ENCODE data around the gene ZFP62.

The ZFP62 gene

GRCh38 chr5:180825768-180826525, 35.1 kb downstream of the ZFP62 start:
- Histone ChIP-seq H3K27me3 (ENCODE audit: control insufficient read depth, insufficient read depth, low read length) (peaks cover 24% of the 10 kb centered on the region), H3K4me1 (ENCODE audit: control insufficient read depth, low read depth, low read length) (peaks cover 7% of the 10 kb centered on the region)

DNA sequence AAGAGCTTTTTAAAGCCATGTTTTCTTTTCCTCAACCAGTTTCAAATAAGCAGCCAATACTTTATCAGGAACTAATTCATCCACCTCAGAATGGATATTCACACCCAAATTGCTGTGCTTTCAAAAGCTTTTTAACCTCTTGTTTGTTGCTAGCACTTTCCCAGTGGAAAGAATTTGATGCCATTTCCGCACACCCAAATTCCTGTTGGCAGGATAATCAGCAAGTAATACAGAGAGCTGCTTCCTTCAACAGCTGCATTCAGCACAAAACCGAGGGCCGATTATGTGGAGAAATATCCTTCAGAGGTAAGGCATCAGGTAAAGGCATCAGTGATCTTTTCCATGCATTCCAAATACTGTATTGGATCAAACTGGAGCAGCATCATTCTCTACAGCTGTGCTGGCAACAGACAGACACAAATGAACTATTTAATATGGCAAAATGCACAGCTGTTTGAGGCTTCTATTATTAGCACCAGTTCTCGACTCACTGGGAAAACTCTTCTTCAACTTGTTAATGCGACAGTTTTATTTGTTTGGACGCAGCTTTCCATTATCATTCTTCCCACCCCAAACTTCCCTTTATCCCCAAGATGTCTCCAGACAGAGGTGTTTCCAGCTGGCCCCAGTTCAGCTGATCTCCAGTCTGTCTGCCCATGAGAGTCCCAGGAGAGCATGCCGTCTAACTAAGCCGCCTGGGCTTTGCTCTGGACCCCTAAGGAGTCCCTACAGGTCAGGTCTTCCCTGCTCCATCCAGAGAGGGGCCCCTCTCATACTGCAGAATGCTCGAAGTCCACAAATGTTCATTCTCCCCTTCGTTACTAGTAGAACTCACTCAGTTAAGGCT, 36.2 kb downstream of the ZFP62 start:
- H3K4me3 ChIP-seq (ENCODE audit: low read length) = no peak overlapping the region

More at GRCh38 chr5:180825768-180826525, 35.1 kb downstream of the ZFP62 start:
- peaks cover 16% of the 10 kb centered on the region for H3K9me3 ChIP-seq (ENCODE audit: control insufficient read depth, low read depth, low read length)
- no peak overlapping the region for H3K9ac ChIP-seq (ENCODE audit: low read length)
- no peak overlapping the region for H3K4me3 ChIP-seq (ENCODE audit: low read length)
- H3K27ac ChIP-seq (ENCODE audit: low read length) = no peak overlapping the region
- no peaks in the 10 kb centered on the region for H3K36me3 ChIP-seq (ENCODE audit: control insufficient read depth, low read depth, low read length)

DNA sequence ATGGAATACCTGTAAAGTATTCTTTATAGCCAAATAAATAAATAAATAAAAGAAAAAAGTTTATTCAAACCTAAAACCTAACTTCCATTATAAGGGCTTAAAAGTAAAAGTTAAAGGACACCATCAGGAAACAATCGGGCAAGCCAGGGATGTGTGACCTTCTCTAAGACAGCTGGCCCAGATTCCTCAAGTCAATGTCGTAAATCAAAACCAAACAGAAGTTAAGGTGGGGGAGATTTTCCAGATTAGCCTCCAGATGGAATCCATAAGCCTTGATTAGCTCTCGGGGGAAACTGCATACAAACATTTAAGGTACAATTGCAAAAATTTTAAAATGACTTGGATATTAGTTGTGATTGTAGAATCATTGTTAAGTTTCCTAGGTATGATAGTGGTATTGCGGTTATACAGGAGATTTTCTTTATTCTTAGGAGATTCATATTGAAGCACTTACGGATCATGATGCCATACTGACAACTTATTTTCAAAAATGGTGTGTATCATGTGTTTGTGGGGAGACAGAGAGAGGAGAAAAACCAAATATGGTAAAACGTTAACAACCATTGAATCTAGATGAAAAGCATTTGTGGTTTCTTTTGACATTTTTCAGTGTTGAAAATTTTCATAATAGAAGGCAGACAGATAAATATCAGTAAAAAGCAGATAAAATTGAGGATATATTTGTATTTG, 37.0 kb downstream of the ZFP62 start:
- no peaks in the 10 kb centered on the region for H3K4me1 ChIP-seq (ENCODE audit: control insufficient read depth, low read depth, low read length)
- H3K27me3 ChIP-seq (ENCODE audit: control insufficient read depth, insufficient read depth, low read length) = peaks cover 8% of the 10 kb centered on the region
- H3K36me3 ChIP-seq (ENCODE audit: control insufficient read depth, low read depth, low read length) = no peaks in the 10 kb centered on the region
- no peak overlapping the region for H3K9ac ChIP-seq (ENCODE audit: low read length)
- no peak overlapping the region for H3K27ac ChIP-seq (ENCODE audit: low read length)
- peaks cover 3% of the 10 kb centered on the region for H3K9me3 ChIP-seq (ENCODE audit: control insufficient read depth, low read depth, low read length)
- no peak overlapping the region for H3K4me3 ChIP-seq (ENCODE audit: low read length)

More for the DNA sequence above, 36.2 kb downstream of the ZFP62 start:
- Histone ChIP-seq H3K9me3 (ENCODE audit: control insufficient read depth, low read depth, low read length) (peaks cover 11% of the 10 kb centered on the region), H3K27me3 (ENCODE audit: control insufficient read depth, insufficient read depth, low read length) (peaks cover 15% of the 10 kb centered on the region), H3K27ac (ENCODE audit: low read length) (no peak overlapping the region), H3K36me3 (ENCODE audit: control insufficient read depth, low read depth, low read length) (no peaks in the 10 kb centered on the region), H3K9ac (ENCODE audit: low read length) (no peak overlapping the region), H3K4me1 (ENCODE audit: control insufficient read depth, low read depth, low read length) (no peaks in the 10 kb centered on the region)

DNA sequence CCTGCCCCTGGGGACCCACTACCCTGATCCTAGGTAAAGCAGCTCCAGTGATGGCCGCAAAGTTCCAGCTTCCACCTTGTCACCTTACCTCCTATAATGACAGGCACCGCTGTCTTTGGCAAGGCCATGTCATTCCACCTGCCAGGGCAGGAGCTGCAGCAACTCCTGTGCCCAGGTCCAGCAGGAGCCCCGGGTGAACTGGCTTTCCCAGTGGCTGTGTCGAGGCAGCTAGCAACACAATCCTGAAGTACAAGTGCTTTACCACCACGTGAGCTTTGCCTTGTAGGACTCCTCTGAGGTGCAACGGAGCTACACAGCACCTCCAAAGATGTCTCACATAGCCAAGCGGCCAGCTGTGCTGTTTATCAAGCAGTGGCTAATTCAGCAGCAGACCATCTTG, 37.7 kb downstream of the ZFP62 start:
- H3K9me3 ChIP-seq (ENCODE audit: control insufficient read depth, low read depth, low read length) = no peaks in the 10 kb centered on the region
- peaks cover 8% of the 10 kb centered on the region for H3K27me3 ChIP-seq (ENCODE audit: control insufficient read depth, insufficient read depth, low read length)
- H3K9ac ChIP-seq (ENCODE audit: low read length) = no peak overlapping the region
- H3K36me3 ChIP-seq (ENCODE audit: control insufficient read depth, low read depth, low read length) = no peaks in the 10 kb centered on the region
- no peak overlapping the region for H3K27ac ChIP-seq (ENCODE audit: low read length)
- no peaks in the 10 kb centered on the region for H3K4me1 ChIP-seq (ENCODE audit: control insufficient read depth, low read depth, low read length)
- no peak overlapping the region for H3K4me3 ChIP-seq (ENCODE audit: low read length)

- Histone ChIP-seq H3K9me3 (ENCODE audit: control insufficient read depth, low read depth, low read length) (no peaks in the 10 kb centered on the region), H3K27me3 (ENCODE audit: control insufficient read depth, insufficient read depth, low read length) (peaks cover 2% of the 10 kb centered on the region), H3K4me3 (ENCODE audit: low read length) (no peak overlapping the region), H3K4me1 (ENCODE audit: control insufficient read depth, low read depth, low read length) (peaks cover 9% of the 10 kb centered on the region), H3K36me3 (ENCODE audit: control insufficient read depth, low read depth, low read length) (no peaks in the 10 kb centered on the region), H3K9ac (ENCODE audit: low read length) (no peak overlapping the region), H3K27ac (ENCODE audit: low read length) (no peak overlapping the region)
Measured at GRCh38 chr5:180821538-180821937, 39.5 kb downstream of the ZFP62 start.

GRCh38 chr5:180820788-180821321, 40.2 kb downstream of the ZFP62 start:
- Histone ChIP-seq H3K36me3 (ENCODE audit: control insufficient read depth, low read depth, low read length) (no peaks in the 10 kb centered on the region), H3K27me3 (ENCODE audit: control insufficient read depth, insufficient read depth, low read length) (no peaks in the 10 kb centered on the region), H3K9ac (ENCODE audit: low read length) (no peak overlapping the region), H3K9me3 (ENCODE audit: control insufficient read depth, low read depth, low read length) (no peaks in the 10 kb centered on the region), H3K4me1 (ENCODE audit: control insufficient read depth, low read depth, low read length) (peaks cover 11% of the 10 kb centered on the region), H3K27ac (ENCODE audit: low read length) (no peak overlapping the region), H3K4me3 (ENCODE audit: low read length) (no peak overlapping the region)

GRCh38 chr5:180818677-180819341, 42.3 kb downstream of the ZFP62 start:
- no peaks in the 10 kb centered on the region for H3K36me3 ChIP-seq (ENCODE audit: control insufficient read depth, low read depth, low read length)
- no peak overlapping the region for H3K27ac ChIP-seq (ENCODE audit: low read length)
- no peak overlapping the region for H3K4me3 ChIP-seq (ENCODE audit: low read length)
- H3K9ac ChIP-seq (ENCODE audit: low read length) = no peak overlapping the region
- H3K27me3 ChIP-seq (ENCODE audit: control insufficient read depth, insufficient read depth, low read length) = no peaks in the 10 kb centered on the region
- no peaks in the 10 kb centered on the region for H3K9me3 ChIP-seq (ENCODE audit: control insufficient read depth, low read depth, low read length)
- H3K4me1 ChIP-seq (ENCODE audit: control insufficient read depth, low read depth, low read length) = peaks cover 11% of the 10 kb centered on the region

DNA sequence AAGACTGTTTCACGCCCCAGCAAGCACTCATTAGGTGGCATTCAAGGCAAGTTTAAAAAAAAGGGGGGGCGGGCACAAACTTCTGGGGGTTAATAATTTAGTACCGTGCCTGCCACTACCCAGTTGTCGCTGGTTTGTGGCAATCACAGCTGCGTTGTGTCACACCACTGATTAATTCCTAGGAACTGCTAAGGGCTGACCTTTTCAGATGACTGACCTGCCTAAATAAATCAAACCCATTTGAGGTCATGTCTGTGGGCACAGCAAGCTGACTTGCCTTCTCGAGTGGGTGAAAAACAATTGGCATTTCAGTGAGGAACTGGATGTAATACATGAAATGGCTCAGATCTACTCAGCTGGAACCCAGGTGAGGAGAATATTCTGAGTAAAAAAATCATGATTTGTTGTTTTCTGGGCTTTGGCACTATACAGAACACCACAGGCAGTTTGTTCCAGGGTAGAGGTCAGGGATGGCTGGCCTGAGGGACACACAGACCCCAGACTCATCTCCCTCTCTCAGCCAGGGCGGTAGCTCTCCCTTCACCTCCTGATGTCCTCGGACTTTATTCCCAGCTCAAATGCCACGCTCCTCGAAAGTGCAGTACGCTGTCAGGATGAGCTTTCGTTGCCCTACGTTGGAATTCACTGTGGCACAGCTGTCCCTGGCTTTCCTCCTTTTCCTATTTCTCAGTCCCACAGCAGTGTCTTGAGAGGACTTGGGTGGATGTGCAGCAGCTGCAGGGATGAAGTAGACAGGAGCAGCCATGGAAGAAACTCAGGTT, 43.0 kb downstream of the ZFP62 start:
- Histone ChIP-seq H3K27ac (ENCODE audit: low read length) (no peak overlapping the region), H3K9ac (ENCODE audit: low read length) (no peak overlapping the region), H3K27me3 (ENCODE audit: control insufficient read depth, insufficient read depth, low read length) (no peaks in the 10 kb centered on the region), H3K4me3 (ENCODE audit: low read length) (no peak overlapping the region), H3K4me1 (ENCODE audit: control insufficient read depth, low read depth, low read length) (peaks cover 11% of the 10 kb centered on the region), H3K9me3 (ENCODE audit: control insufficient read depth, low read depth, low read length) (no peaks in the 10 kb centered on the region), H3K36me3 (ENCODE audit: control insufficient read depth, low read depth, low read length) (no peaks in the 10 kb centered on the region)

- Histone ChIP-seq H3K27ac (ENCODE audit: low read length) (no peak overlapping the region), H3K27me3 (ENCODE audit: control insufficient read depth, insufficient read depth, low read length) (no peaks in the 10 kb centered on the region), H3K9me3 (ENCODE audit: control insufficient read depth, low read depth, low read length) (no peaks in the 10 kb centered on the region), H3K36me3 (ENCODE audit: control insufficient read depth, low read depth, low read length) (no peaks in the 10 kb centered on the region), H3K4me1 (ENCODE audit: control insufficient read depth, low read depth, low read length) (peaks cover 11% of the 10 kb centered on the region), H3K9ac (ENCODE audit: low read length) (no peak overlapping the region), H3K4me3 (ENCODE audit: low read length) (no peak overlapping the region)
Measured at GRCh38 chr5:180816608-180817534, 44.2 kb downstream of the ZFP62 start.
